AG09309 (cell line): ENCODE data around the gene SMC2.
A peak's percentile ranks its signal among the peaks of the same experiment; 100 is the strongest.

ENCODE experiments used
- DNase-seq: peaks from one replicate; pipeline ENCODE4 v3.0.0-alpha.2; 2010; ENCODE audit warnings: low read depth
- H3K4me3 ChIP-seq: 2 replicates; pipeline ENCODE4 v1.5.1; 2011; ENCODE audit warnings: mild to moderate bottlenecking, low read depth, low read length, moderate library complexity; ENCODE audit not compliant: control insufficient read depth
- TF ChIP-seq, protein P1 (sequence below): IDR thresholded peaks from 2 replicates; pipeline ENCODE4 v1.5.1; 2011; ENCODE audit warnings: mild to moderate bottlenecking, low read depth, low read length, inconsistent platforms; ENCODE audit not compliant: insufficient read depth, control insufficient read depth; ENCODE audit errors: missing control alignments

SMC2 gene

DNA sequence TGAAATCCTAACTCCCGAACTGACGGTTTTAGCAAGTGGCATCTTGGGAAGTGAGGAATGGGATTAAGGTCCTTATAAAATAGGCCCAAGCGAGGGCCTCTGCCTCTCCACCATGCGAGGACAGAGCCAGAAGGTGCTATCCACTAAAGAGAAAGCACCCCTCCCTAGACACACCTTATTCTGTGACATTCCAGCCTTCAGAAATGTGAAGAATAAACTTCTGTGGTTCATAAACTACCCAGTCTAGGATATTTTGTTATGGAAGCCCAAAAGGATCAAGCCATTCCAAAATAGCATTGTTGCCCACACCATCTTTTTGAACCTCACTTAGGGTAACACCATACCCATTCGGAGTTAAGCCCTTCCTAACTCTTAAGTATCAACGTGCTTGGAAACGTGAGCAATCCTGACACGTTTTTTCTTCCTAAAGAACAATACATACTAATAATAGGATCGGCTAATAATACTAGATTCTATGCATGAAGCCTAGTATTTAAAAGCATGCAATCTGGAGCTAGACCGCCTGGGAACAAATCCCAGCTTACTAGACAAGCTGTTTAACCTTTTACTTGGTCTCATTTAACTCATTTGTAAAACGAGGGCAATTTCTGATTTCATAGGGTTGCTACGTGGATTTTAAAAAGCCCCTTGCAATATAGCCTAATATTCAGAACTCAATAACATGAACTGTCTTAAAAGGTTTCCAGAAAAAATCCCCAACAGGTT is 1.1 kb upstream of the SMC2 start:
- peak overlapping the region; percentile 86 for H3K4me3 ChIP-seq
- TF ChIP-seq, protein P1, sequence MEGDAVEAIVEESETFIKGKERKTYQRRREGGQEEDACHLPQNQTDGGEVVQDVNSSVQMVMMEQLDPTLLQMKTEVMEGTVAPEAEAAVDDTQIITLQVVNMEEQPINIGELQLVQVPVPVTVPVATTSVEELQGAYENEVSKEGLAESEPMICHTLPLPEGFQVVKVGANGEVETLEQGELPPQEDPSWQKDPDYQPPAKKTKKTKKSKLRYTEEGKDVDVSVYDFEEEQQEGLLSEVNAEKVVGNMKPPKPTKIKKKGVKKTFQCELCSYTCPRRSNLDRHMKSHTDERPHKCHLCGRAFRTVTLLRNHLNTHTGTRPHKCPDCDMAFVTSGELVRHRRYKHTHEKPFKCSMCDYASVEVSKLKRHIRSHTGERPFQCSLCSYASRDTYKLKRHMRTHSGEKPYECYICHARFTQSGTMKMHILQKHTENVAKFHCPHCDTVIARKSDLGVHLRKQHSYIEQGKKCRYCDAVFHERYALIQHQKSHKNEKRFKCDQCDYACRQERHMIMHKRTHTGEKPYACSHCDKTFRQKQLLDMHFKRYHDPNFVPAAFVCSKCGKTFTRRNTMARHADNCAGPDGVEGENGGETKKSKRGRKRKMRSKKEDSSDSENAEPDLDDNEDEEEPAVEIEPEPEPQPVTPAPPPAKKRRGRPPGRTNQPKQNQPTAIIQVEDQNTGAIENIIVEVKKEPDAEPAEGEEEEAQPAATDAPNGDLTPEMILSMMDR: no peak
- no peak for DNase-seq

DNA sequence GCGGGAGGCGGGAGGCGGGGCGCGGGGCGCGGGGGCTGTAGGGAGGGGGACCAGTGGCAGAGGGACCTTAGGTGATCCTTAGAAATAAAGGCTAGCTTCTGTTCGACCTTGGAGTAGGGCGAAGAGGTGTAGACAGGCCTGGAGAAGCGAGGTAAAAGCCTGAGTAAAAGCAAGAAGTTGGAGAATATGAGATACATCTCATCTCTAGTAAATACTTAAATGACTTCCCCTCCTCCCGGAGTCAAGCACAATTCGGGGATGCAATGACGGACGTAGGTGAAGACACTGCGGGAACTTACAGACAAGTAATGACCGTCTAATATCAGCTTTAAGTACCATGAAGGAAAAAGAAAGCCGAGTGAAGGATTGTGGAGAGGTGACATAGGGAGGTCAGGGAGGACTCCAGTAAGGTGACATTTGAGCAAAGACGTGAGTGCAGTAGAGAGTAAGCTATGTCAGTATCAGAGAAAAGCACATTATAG is 466 bp downstream of the SMC2 start:
- peak overlapping the region; percentile 86 for H3K4me3 ChIP-seq
- no peak for DNase-seq
- TF ChIP-seq, protein P1: no peak

DNA sequence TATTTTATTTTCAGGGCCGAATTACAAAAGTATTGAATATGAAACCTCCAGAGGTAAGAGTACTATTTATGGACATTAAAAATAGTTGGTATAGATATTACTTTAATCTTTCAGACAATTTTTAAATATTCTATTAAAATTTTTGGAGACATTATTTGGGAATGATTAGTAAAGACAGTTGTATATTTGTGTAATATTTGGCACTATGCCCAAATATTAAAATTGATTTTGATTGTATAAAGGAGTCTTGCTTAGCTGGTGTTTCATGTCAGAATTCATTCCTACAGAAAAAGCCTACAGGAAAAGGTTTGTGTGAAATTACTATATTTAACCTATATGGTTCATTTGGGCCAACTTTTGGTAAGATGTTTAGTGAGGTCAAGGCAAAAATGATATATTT is 5.5 kb downstream of the SMC2 start:
- no peak for DNase-seq
- TF ChIP-seq, protein P1: no peak
- H3K4me3 ChIP-seq: no peak overlapping the region

DNA sequence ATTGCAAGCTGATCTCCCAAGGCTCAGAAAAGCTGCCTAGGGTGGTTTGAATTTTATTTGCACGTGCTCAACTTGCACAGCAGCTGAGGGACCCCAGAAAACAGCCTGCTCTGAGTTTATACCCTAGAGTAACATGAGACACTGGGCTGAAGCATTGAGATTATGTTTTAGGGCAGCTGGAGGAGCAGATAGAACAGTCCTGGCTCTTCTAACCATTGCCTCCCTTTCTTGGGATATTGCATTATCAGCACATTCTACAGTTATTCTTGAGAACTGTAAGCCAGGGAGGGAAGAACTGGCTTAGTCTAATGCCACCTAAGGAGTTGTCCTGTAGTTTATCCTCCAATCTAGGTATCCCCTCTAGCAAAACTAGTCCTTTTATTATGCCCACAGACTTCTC is 10.3 kb downstream of the SMC2 start:
- no peak overlapping the region for H3K4me3 ChIP-seq
- no peak for DNase-seq
- TF ChIP-seq, protein P1: no peak

DNA sequence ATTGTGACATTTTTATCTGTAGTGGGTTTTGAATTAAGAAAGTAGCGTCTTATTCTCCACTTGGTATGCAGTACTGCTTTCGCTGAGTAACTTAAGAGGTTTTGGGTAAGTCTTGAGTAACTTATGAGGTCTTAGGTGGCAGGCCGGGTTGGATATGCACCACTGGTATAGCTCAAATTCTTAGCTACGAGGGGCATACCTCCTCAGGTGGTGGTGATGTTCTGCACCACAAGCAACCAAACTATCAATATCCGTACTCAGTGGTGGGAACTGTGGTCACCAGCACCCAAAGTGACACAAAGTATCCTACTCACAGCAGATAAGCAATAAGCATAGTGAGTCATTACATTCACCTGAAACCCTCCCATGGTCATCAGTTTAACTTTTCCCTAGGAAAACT is 13.7 kb downstream of the SMC2 start:
- no peak for DNase-seq
- H3K4me3 ChIP-seq: no peak overlapping the region
- TF ChIP-seq, protein P1: no peak

DNA sequence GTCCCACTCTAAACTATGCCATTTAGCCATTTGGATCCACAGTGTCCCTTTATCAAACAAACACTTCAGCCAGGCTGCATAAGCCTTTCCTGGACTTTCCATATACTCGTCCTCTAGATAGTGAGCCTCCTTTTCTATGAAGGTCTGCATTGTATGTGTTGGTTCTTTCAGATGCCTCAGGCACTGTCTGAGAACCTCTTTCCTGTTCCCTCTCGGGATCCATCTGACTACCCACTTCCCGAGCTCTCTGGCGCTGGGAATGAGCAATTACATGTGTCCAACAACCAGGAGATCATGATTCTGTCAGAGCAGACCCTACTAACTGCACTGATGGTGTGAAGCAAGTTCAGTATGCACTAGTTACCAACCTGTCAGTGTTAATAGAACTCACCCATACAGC is 14.2 kb downstream of the SMC2 start:
- TF ChIP-seq, protein P1: no peak
- DNase-seq: no peak
- no peak overlapping the region for H3K4me3 ChIP-seq
